NCI-H345 (cell line): ENCODE measurements around the gene FBXO48.

Experiments
- DNase-seq: peaks from one replicate; lab custom pipeline; 2025; lab: John Stamatoyannopoulos, UW

Gene FBXO48

DNA sequence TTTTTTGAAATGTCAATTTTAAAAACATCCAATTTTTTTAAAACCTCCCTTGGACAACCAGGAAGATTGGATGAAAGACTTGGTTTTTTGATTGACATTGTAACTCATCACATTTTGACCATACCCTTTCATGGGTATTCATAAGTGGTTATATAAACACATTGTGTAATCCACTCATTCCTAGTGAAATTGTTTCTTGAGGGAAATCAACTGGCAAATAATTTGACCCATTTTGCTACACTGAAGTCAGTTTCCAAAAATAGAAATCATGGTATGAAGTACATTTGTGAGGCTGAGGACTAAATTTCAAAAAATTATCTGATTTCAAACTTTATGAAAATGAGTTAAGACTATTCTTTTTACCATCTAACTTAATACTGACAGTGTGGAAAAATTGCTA lies 31.5 kb downstream of the FBXO48 start:
- DNase-seq, result no peak

DNA sequence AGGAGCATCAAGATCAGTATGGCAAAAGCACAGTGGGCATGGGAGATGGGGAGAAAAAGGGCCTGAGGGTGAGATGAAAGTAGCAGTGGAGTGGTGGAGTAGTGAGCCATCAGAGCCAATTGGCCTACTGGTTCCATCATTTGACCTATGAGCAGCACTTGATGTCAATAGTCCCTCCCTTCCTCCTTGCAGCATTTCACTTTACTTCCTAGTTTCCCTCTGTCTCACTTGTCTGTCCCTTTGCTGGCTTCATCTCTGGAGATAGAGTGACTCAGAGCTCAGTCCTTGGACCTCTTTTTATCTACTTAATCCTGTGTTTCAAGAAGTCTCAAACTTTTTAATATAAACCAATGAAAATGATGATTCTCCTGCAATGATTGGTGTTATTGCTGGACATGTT lies 32.1 kb downstream of the FBXO48 start:
- DNase-seq, result no peak

- DNase-seq, result no peak
These were observed 34.1 kb downstream of the FBXO48 start for GRCh38 chr2:68432696-68433658.

- no peak for DNase-seq
These were observed 35.6 kb downstream of the FBXO48 start for GRCh38 chr2:68431316-68431972.

- DNase-seq, result no peak
These were observed 37.7 kb downstream of the FBXO48 start for GRCh38 chr2:68429311-68429826.

- no peak for DNase-seq
These were observed 38.3 kb downstream of the FBXO48 start for GRCh38 chr2:68428746-68429145.

DNA sequence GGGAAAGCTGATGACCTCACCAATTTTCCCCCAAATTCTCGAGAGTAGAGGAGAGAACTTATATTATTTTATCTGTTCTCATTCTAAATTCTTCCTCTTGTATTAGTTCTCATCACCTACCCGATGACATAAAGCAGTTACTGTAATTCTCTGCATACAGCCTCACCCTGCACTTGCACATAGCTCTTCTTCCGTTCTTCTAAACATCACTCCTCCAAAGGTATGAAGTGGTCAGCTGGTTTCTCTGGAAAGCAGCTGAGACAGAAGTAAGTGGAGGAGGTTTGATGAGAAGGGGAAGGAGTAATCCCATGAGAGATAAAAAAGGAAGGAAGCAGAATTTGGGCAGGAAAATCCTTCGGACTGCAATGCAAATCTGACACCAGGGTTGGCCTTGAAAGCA lies 39.0 kb downstream of the FBXO48 start:
- no peak for DNase-seq

GRCh38 chr2:68426848-68427579 lies 40.1 kb downstream of the FBXO48 start:
- no peak for DNase-seq

DNA sequence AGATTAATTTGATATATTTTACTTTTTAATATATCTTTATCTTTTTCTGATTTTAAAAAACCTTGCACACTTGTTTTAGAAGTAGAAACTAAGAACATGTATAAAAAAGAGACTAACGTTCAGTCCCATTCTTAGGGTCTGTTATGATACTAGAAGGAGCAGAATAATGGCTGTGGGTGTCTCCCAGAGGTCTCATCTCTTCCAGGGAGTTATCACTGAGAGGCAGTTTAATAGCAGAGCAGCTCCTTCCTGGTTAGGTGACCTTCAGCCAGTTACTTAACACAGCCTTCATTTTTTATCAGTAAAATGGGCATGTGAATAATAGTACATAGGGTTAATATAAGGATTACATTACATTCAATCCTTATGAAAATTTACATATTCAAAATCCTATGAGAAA lies 40.6 kb downstream of the FBXO48 start:
- DNase-seq, result no peak

GRCh38 chr2:68425503-68425902 lies 41.6 kb downstream of the FBXO48 start:
- no peak for DNase-seq

- DNase-seq, result no peak
These were observed 43.0 kb downstream of the FBXO48 start for GRCh38 chr2:68423966-68424650.

- DNase-seq, result no peak
These were observed 46.7 kb downstream of the FBXO48 start for GRCh38 chr2:68420254-68420910.

GRCh38 chr2:68418855-68419254 lies 48.2 kb downstream of the FBXO48 start:
- DNase-seq, result no peak

DNA sequence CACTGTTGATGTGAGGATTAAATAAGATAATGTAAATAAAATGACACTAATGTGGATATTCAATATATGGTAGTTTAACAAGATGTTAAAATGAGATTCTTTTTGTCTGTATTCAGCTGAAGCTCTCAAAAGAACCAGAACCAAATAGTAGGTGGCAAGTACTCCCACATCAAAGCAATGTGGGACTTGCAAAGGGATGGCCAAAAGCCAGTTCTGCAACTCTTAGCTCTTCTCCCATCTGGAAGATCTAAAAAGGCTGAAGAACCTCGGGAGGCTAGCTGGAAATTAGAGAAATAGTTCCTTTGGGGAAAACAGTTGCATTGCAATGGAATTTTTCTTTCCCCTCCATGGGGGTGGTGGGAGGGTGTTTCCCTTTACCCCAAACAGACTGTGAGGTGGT lies 48.7 kb downstream of the FBXO48 start:
- DNase-seq, result no peak

- DNase-seq, result no peak
These were observed 49.2 kb downstream of the FBXO48 start for GRCh38 chr2:68417926-68418325.

DNA sequence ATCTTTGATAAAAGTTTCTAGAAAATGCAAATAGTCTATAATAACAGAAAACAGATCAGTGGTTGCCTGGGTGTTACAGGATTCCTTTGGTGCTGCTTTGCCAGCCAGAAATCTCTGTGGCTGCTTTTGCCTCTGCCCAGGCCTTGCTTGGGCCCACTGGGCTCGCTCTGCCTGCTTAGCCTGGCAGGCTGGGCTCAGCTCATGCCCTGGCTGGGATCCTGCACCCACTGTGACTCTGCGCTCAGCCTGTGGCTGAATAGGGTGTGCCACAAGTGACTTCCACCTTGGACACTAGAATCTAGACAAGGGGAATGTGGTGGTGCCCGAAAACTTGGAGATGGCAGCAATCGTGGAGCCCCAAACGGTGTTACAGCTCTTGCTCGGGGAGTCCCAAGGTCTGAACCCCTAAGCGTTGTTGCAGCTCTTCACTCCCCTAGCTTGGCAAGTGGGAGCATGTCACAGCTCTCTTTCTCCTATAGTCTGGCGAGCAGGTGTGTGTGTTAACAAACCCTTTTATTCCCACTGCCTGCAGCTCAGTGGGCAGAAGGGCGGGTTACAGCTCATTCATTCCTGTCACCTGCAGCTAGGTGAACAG lies 50.9 kb downstream of the FBXO48 start:
- peak; percentile 72 for DNase-seq

- no peak for DNase-seq
These were observed 51.6 kb downstream of the FBXO48 start for GRCh38 chr2:68415521-68415920.

GRCh38 chr2:68414876-68415275 lies 52.2 kb downstream of the FBXO48 start:
- DNase-seq, result peak; percentile 63

DNA sequence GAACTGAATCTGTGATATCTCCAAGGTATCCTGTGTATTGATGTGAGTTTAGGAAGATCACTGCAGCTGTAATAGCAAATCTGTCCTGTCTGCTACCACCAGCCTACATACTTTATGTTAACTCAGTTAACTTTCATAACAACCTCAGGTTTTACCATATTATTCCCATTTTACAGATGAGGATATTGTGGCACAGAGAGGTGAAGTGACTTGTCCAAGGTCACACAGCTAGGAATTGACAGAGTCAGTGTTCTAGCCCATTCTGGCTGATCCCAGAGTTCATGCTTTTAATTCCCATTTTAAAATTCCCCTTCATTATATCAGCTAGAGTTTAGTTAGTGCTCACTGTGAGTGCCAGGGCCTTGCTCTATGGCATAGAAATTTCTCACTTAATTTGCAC lies 52.6 kb downstream of the FBXO48 start:
- DNase-seq, result no peak

DNA sequence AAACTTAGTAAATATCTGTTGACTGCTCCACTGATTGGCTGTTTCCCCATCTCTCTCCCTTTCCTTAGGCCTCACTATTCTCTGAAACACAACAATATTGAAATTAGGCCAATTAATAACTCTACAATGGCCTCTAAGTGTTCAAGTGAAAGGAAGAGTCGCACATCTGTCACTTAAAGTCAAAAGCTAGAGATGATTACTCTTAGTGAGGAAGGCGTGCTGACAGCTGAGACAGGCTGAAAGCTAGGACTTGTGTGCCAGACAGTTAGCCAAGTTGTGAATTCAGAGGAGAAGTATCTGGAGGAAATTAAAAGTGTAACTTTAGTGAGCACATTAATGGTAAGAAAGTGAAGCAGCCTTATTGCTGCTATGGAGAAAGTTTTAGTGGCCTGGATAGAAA lies 53.6 kb downstream of the FBXO48 start:
- DNase-seq, result no peak
